Natural killer cell (primary cell): Measurements from ENCODE around the gene SMC4. TPM values are rescaled to one million over a fixed set of nuclear protein-coding genes. Genes with fewer than 3 reads are reported as not detected.

ENCODE experiments used
- ATAC-seq, 3 donors: fragments of 150-1000 bp in 2 of 3; fragments of 200-7000 bp in 1 of 3; cut with Tn5 transposase; 1 replicate in 1 of 3; 2 replicates in 2 of 3; pipeline ENCODE4 v1.10.0; 2021; ENCODE audit warnings: mild to moderate bottlenecking in 2 of 3, moderate library complexity in 2 of 3
- DNase-seq, 2 donors: peaks; one replicate each; pipeline versions ENCODE4 v3.0.0 to v3.0.0-alpha.2; 2013 to 2021; ENCODE audit warnings: mixed read lengths in 1 of 2
- H3K27ac ChIP-seq: one replicate; pipeline ENCODE4 v1.5.1; 2013; ENCODE audit warnings: mild to moderate bottlenecking, low read length
- H3K27me3 ChIP-seq: one replicate; pipeline ENCODE4 v1.6.1; 2013; ENCODE audit warnings: low read length; ENCODE audit not compliant: control insufficient read depth, insufficient read depth
- H3K36me3 ChIP-seq: one replicate; pipeline ENCODE4 v1.6.1; 2013; ENCODE audit warnings: low read length; ENCODE audit not compliant: control insufficient read depth, insufficient read depth
- H3K4me1 ChIP-seq: one replicate; pipeline ENCODE4 v1.6.1; 2013; ENCODE audit warnings: low read length; ENCODE audit not compliant: control insufficient read depth, insufficient read depth
- H3K4me3 ChIP-seq: one replicate; pipeline ENCODE4 v1.5.1; 2013; ENCODE audit warnings: low read length
- H3K9me3 ChIP-seq: one replicate; pipeline ENCODE4 v1.6.1; 2013; ENCODE audit warnings: low read length; ENCODE audit not compliant: control insufficient read depth, insufficient read depth
- H3K27ac Mint-ChIP-seq, 2 donors: one replicate each; pipeline ENCODE4 v1.8.0; 2022; ENCODE audit warnings: mild to moderate bottlenecking in 2 of 2, mixed read lengths in 2 of 2, moderate library complexity in 1 of 2
- H3K27me3 Mint-ChIP-seq, 2 donors: one replicate each; pipeline ENCODE4 v1.8.0; 2022; ENCODE audit warnings: low read depth in 2 of 2, mixed read lengths in 2 of 2
- H3K36me3 Mint-ChIP-seq: one replicate; pipeline ENCODE4 v1.8.0; 2022; ENCODE audit warnings: mixed read lengths
- H3K4me1 Mint-ChIP-seq, 2 donors: one replicate each; pipeline ENCODE4 v1.8.0; 2022; ENCODE audit warnings: mixed read lengths in 2 of 2
- H3K4me3 Mint-ChIP-seq: one replicate; pipeline ENCODE4 v1.8.0; 2022; ENCODE audit warnings: mild to moderate bottlenecking, moderate library complexity, mixed read lengths
- H3K9me3 Mint-ChIP-seq, 2 donors: one replicate each; pipeline ENCODE4 v1.8.0; 2022; ENCODE audit warnings: mixed read lengths in 2 of 2
- CTCF ChIP-seq: fragments of 200-600 bp; IDR thresholded peaks from one replicate; pipeline ENCODE4 v1.8.0; 2022; ENCODE audit warnings: antibody characterized with exemption
- WGBS: methylation state at CpG from one replicate; pipeline ENCODE4 v1.1.7; 2013; ENCODE audit warnings: missing lambda C conversion rate; ENCODE audit not compliant: insufficient coverage; 5-methylcytosine and 5-hydroxymethylcytosine counted together
- intact Hi-C: fragments of 100-400 bp; cut with micrococcal nuclease; formaldehyde crosslinking; loops from one replicate; pipeline ENCODE4 v1.14.2; 2022
- total RNA-seq, 4 donors: library from RNA; stranded (reverse); fragments of 120-200 nt in 1 of 4; gene quantifications; one replicate each; pipeline versions ENCODE4 v1.2.3 to v1.2.4, GENCODE V29; 2013 to 2022

The SMC4 gene
- total RNA-seq, 3 donors from 2014 or later (not counting 1 experiment from before 2014, with no cell fraction given) = 83.4 to 99.3 (median 92.0) TPM

GRCh38 chr3:160455846-160456245, 56.4 kb downstream of the SMC4 start:
- WGBS = 97% methylated on average over 3 of the region's 3 CpGs
- Mint-ChIP-seq H3K4me1 (no peaks in the 10 kb centered on the region), H3K36me3 (no peaks in the 10 kb centered on the region), H3K27me3 (peaks cover 5 to 7% of the 10 kb centered on the region in 2 donors), H3K4me3 (no peak overlapping the region), H3K9me3 (no peaks in the 10 kb centered on the region), H3K27ac (no peak overlapping the region)
- TF ChIP-seq CTCF = no peak
- no peaks in the 10 kb centered on the region for H3K36me3 ChIP-seq
- no peak overlapping the region for H3K4me3 ChIP-seq
- DNase-seq (no peak), ATAC-seq (no peak)
- H3K4me1 ChIP-seq = no peaks in the 10 kb centered on the region
- H3K27me3 ChIP-seq = peaks cover 2% of the 10 kb centered on the region
- no peak overlapping the region for H3K27ac ChIP-seq
- intact Hi-C loops = no loop called here
- no peaks in the 10 kb centered on the region for H3K9me3 ChIP-seq

- H3K27ac Mint-ChIP-seq = no peak overlapping the region
- H3K4me1 Mint-ChIP-seq = no peaks in the 10 kb centered on the region
- intact Hi-C loops = no loop called here
- H3K9me3 Mint-ChIP-seq = no peaks in the 10 kb centered on the region
- Histone ChIP-seq H3K4me1 (no peaks in the 10 kb centered on the region), H3K36me3 (no peaks in the 10 kb centered on the region), H3K27me3 (peaks cover 2% of the 10 kb centered on the region), H3K27ac (no peak overlapping the region), H3K4me3 (no peak overlapping the region), H3K9me3 (no peaks in the 10 kb centered on the region)
- ATAC-seq (no peak), DNase-seq (no peak)
- no peak for TF ChIP-seq CTCF
- peaks cover 5 to 7% of the 10 kb centered on the region in 2 donors for H3K27me3 Mint-ChIP-seq
- H3K36me3 Mint-ChIP-seq = no peaks in the 10 kb centered on the region
- H3K4me3 Mint-ChIP-seq = no peak overlapping the region
- 98% methylated on average over 4 of the region's 4 CpGs for WGBS
Observed at GRCh38 chr3:160458151-160458550, 58.7 kb downstream of the SMC4 start.

- Mint-ChIP-seq H3K27ac (no peak overlapping the region), H3K9me3 (no peaks in the 10 kb centered on the region), H3K27me3 (peaks cover 5 to 7% of the 10 kb centered on the region in 2 donors), H3K36me3 (no peaks in the 10 kb centered on the region), H3K4me1 (no peaks in the 10 kb centered on the region), H3K4me3 (no peak overlapping the region)
- 92% methylated on average over 9 of the region's 9 CpGs for WGBS
- peaks cover 2% of the 10 kb centered on the region for H3K27me3 ChIP-seq
- no peak overlapping the region for H3K27ac ChIP-seq
- ATAC-seq (no peak), DNase-seq (no peak)
- no peaks in the 10 kb centered on the region for H3K9me3 ChIP-seq
- H3K4me1 ChIP-seq = no peaks in the 10 kb centered on the region
- intact Hi-C loops = no loop called here
- H3K4me3 ChIP-seq = no peak overlapping the region
- H3K36me3 ChIP-seq = no peaks in the 10 kb centered on the region
- no peak for TF ChIP-seq CTCF
Observed at GRCh38 chr3:160459450-160459970, 60.1 kb downstream of the SMC4 start.

- no peak overlapping the region for H3K4me3 Mint-ChIP-seq
- Histone ChIP-seq H3K27me3 (peaks cover 2% of the 10 kb centered on the region), H3K27ac (no peak overlapping the region), H3K36me3 (no peaks in the 10 kb centered on the region), H3K9me3 (no peaks in the 10 kb centered on the region), H3K4me1 (no peaks in the 10 kb centered on the region), H3K4me3 (no peak overlapping the region)
- no peaks in the 10 kb centered on the region for H3K9me3 Mint-ChIP-seq
- no peaks in the 10 kb centered on the region for H3K4me1 Mint-ChIP-seq
- H3K27ac Mint-ChIP-seq = no peak overlapping the region
- no peak for DNase-seq
- WGBS = 93% methylated on average over 3 of the region's 3 CpGs
- ATAC-seq = no peak
- TF ChIP-seq CTCF = no peak
- peaks cover 5 to 7% of the 10 kb centered on the region in 2 donors for H3K27me3 Mint-ChIP-seq
- intact Hi-C loops = no loop called here
- H3K36me3 Mint-ChIP-seq = no peaks in the 10 kb centered on the region
Observed at GRCh38 chr3:160460033-160460432, 60.6 kb downstream of the SMC4 start.
